Kidney (tissue), 14 donors: ENCODE measurements around the gene AVPR2. TPM values are rescaled to one million over a fixed set of nuclear protein-coding genes. Genes with fewer than 3 reads are reported as not detected.

Experiments used
- DNase-seq, 5 donors: peaks; one replicate each; pipeline ENCODE4 v3.0.0-alpha.2; 2013 to 2020
- FAIRE-seq: peaks from 2 replicates; lab custom pipeline; 2012; peaks lifted over from hg19 to GRCh38; lab: Jason Lieb, UNC
- H3K27ac ChIP-seq, 2 donors: one replicate each; pipeline ENCODE4 v1.7.0; 2013; ENCODE audit warnings: low read depth in 2 of 2, low read length in 2 of 2, inconsistent platforms in 1 of 2
- H3K27me3 ChIP-seq: one replicate; pipeline ENCODE4 v1.7.1; 2013; ENCODE audit warnings: low read length, inconsistent platforms; ENCODE audit not compliant: control insufficient read depth, insufficient read depth
- H3K36me3 ChIP-seq, 3 donors: one replicate each; pipeline versions ENCODE4 v1.7.0 to v1.7.1; 2013; ENCODE audit warnings: low read length in 3 of 3, control low read depth in 1 of 3, inconsistent platforms in 1 of 3; ENCODE audit not compliant: insufficient read depth in 3 of 3, control insufficient read depth in 2 of 3
- H3K4me1 ChIP-seq, 3 donors: one replicate each; pipeline versions ENCODE4 v1.7.0 to v1.7.1; 2013; ENCODE audit warnings: low read length in 3 of 3, inconsistent platforms in 1 of 3, low read depth in 1 of 3; ENCODE audit not compliant: control insufficient read depth in 2 of 3, insufficient read depth in 2 of 3
- H3K4me3 ChIP-seq, 3 donors: one replicate each; pipeline versions ENCODE4 v1.7.0 to v1.8.1; 2013; ENCODE audit warnings: low read length in 3 of 3, control low read depth in 1 of 3, inconsistent platforms in 1 of 3
- H3K9ac ChIP-seq, 3 donors: one replicate each; pipeline versions ENCODE4 v1.7.0 to v1.7.1; 2013; ENCODE audit warnings: low read length in 3 of 3, control low read depth in 1 of 3, inconsistent platforms in 1 of 3
- H3K9me3 ChIP-seq, 3 donors: one replicate each; pipeline versions ENCODE4 v1.7.0 to v1.7.1; 2013; ENCODE audit warnings: low read length in 3 of 3, control low read depth in 1 of 3, inconsistent platforms in 1 of 3; ENCODE audit not compliant: control insufficient read depth in 2 of 3, insufficient read depth in 1 of 3
- intact Hi-C: fragments of 100-400 bp; cut with DNase I; formaldehyde crosslinking; loops from one replicate; pipeline ENCODE4 v1.11.1; 2022
- polyA plus RNA-seq: library from polyadenylated mRNA; stranded (reverse); fragments of 350-450 nt; fragmentation: Illumina TruSeq; extraction: RNeasy Lipid Tissue Mini Kit (QIAGEN cat#74804); gene quantifications from one replicate; pipeline ENCODE4 v1.2.3, GENCODE V29; 2014; ENCODE audit warnings: low read depth, low replicate concordance; ENCODE audit not compliant: insufficient read depth
- total RNA-seq: library from RNA; stranded (reverse); fragmentation: NEBNext Ultra II Directional; extraction: Animal tissue kit (Norgen Biotek cat#: 25700); gene quantifications from one replicate; pipeline ENCODE4 v1.2.1, GENCODE V29; 2021
- TF ChIP-seq, protein P1 (sequence below): IDR thresholded peaks from 3 replicates; pipeline ENCODE4 v1.5.1; 2012; ENCODE audit warnings: mild to moderate bottlenecking, moderate library complexity, borderline replicate concordance; ENCODE audit not compliant: insufficient read depth; ENCODE audit errors: extremely low read depth
- donor health status: control.
- donor health status: control.
- donor health status: control.
- donor health status: control.
- donor health status: control.
- donor health status: DM: yes; HTN: yes; CAD: no.
- donor health status: Normal renal cell carcinoma (clear cell type).

The AVPR2 gene
- total and polyA plus RNA-seq, 2 donors from 2014 or later, result 2.3 to 22.1 TPM

DNA sequence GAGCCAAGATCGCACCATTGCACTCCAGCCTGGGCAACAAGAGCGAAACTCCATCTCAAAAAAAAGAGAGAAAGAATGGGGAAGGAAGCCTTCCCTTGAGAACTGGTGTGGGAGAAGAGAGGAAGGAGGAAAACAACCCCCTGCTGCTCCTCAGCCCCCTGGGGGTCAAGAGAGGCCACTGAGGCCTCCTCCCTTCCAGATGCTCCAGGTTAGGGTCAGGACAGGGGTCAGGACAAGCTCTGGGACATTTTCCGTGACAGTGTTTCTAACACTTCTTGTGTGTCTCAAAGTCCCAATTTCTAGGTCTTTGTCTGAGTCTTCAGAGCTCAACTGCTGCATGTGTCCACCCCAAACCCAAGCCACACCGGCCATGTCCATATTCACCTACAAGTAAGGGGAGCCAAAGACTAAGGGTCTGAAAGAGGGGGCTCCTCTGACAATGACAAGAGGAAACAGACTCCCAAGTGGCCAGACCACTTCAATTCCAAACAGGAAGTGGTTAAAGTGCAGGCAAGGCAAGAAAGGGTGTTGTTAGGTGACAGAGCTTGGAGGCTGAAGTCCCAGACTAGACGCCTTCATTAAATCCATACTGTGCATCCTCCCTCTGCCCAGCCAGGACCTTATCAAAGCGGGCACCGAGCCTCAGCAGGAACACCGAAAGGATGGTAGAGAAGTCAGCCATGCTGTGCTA, 26.8 kb upstream of the AVPR2 start:
- H3K9ac ChIP-seq, result no peak overlapping the region
- peaks cover 2% of the 10 kb centered on the region for H3K27me3 ChIP-seq
- FAIRE-seq (no peak), DNase-seq (no peak)
- H3K4me1 ChIP-seq, result no peaks in the 10 kb centered on the region
- no peaks in the 10 kb centered on the region for H3K36me3 ChIP-seq
- TF ChIP-seq, protein P1, sequence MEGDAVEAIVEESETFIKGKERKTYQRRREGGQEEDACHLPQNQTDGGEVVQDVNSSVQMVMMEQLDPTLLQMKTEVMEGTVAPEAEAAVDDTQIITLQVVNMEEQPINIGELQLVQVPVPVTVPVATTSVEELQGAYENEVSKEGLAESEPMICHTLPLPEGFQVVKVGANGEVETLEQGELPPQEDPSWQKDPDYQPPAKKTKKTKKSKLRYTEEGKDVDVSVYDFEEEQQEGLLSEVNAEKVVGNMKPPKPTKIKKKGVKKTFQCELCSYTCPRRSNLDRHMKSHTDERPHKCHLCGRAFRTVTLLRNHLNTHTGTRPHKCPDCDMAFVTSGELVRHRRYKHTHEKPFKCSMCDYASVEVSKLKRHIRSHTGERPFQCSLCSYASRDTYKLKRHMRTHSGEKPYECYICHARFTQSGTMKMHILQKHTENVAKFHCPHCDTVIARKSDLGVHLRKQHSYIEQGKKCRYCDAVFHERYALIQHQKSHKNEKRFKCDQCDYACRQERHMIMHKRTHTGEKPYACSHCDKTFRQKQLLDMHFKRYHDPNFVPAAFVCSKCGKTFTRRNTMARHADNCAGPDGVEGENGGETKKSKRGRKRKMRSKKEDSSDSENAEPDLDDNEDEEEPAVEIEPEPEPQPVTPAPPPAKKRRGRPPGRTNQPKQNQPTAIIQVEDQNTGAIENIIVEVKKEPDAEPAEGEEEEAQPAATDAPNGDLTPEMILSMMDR, result no peak
- no peak overlapping the region for H3K27ac ChIP-seq
- H3K9me3 ChIP-seq, result no peaks in the 10 kb centered on the region
- H3K4me3 ChIP-seq, result no peak overlapping the region
- intact Hi-C loops, result no loop called here

DNA sequence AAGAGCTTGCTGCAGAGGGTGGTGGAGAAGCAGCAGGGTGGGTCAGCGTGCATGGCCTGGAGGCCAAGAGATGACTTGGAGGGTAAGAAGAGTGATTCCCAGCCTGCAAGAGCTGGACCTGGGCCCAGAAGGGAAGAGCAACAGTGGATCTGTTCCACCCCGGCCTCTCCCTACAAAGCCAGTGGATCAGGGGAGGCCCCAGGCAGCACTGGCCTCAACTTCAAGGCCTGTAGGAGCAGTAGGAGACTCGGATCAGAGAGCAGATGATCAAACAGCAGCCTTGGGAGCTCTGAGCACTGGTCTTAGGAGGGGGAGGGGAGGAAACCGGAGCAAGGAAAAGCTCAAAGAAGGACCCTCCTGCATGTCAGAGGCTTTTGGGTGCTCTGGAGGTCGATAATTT, 26.1 kb upstream of the AVPR2 start:
- Histone ChIP-seq H3K9ac (no peak overlapping the region), H3K4me1 (no peaks in the 10 kb centered on the region), H3K36me3 (no peaks in the 10 kb centered on the region), H3K27ac (no peak overlapping the region), H3K27me3 (peaks cover 2% of the 10 kb centered on the region), H3K9me3 (no peaks in the 10 kb centered on the region), H3K4me3 (no peak overlapping the region)
- FAIRE-seq (no peak), DNase-seq (no peak)
- intact Hi-C loops, result no loop called here
- TF ChIP-seq, protein P1, result no peak

DNA sequence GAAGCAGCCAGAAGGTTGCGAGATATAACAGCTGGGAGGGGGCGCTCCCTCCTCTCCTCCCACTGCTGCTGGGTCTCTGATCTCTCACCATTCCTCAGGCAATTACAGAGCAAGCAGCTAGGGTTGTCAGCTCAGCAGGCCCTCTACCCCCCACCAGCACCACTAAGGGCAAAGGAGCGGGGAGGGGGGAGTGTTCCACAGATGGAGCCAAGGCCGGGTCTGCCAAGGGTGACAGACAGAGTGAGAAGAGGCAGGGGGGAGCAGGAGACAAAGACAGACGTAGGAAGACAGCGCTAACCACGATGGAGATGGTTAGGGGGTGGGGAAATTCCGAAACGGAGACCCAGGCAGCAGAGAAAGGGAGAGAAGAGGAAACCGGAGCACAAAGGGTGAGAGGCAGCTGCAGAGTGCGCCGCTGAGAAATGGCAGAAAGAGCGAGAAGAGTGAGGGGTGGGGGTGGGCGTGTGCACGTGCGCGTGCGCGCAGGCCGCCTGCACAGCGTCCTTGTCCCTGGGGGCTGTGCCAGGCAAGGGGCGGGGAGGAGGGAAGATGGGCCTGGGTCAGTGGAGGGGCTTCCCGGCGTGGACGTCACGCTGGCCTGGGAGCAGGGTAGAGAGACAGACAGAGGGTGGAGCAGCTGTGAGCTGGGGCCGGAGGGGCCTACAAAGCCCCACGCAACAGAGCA, 25.4 kb upstream of the AVPR2 start:
- Histone ChIP-seq H3K9me3 (no peaks in the 10 kb centered on the region), H3K36me3 (no peaks in the 10 kb centered on the region), H3K9ac (no peak overlapping the region), H3K27me3 (peaks cover 5% of the 10 kb centered on the region), H3K4me1 (no peaks in the 10 kb centered on the region), H3K4me3 (no peak overlapping the region), H3K27ac (no peak overlapping the region)
- no peak for FAIRE-seq
- TF ChIP-seq, protein P1, result no peak
- no peak for DNase-seq
- intact Hi-C loops, result no loop called here
